ENCODE results near the gene GBP4. TPM values are rescaled to one million over a fixed set of nuclear protein-coding genes. Genes with fewer than 3 reads are reported as not detected.

Gene GBP4
- total RNA-seq, 1 donor from 2014 or later: 5.3 TPM

DNA sequence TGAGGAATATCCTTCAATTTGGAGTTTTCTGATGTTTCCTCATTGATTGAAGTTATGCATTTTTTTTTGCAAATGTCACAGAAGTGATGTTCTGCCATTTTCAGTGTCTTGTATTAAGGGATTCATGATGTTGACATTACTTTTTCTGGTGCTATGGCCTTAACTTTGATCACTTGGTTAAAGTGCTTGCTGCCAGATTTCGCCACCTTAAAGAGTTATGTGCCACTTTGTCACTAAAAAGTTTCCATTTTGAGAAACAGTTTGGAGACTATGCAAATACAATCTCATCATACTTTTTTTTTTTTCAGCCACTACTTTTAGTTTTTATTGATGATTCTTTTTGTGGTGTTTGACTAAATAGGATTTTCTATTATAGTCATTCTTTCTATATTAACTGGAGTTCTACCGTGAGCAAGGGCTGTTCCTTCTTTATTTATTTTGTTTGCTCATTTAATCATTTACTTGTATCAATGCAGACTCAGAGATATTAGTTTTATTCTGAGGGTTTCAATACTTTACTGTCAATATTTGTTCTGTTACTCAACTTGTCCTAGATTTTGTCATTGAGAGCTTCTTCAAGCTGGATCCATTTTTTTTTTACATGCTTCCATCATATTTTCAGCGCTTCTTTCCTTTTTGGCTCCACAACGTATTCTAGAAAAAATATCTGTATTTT is 26.1 kb downstream of the GBP4 start:
- DNase-seq (ENCODE audit: low spot score): no peak
- ATAC-seq: peak; percentile 44

DNA sequence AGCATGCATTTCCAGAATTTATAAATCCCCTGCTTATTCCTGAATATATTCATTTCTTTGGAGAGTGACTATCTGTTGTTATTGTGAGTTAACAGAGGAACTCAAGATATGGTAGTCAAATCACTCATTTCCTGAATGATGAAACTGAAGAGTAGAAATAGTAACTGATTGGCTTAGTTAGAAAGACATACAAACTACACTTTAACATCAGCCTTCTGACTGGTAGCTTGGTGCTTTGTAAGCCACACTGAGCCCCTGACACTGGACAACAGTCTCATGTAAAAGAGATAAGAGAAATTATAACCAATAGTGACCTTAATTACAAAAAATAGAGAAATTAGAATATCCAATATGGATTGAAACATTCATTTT is 27.7 kb downstream of the GBP4 start:
- no peak for ATAC-seq

DNA sequence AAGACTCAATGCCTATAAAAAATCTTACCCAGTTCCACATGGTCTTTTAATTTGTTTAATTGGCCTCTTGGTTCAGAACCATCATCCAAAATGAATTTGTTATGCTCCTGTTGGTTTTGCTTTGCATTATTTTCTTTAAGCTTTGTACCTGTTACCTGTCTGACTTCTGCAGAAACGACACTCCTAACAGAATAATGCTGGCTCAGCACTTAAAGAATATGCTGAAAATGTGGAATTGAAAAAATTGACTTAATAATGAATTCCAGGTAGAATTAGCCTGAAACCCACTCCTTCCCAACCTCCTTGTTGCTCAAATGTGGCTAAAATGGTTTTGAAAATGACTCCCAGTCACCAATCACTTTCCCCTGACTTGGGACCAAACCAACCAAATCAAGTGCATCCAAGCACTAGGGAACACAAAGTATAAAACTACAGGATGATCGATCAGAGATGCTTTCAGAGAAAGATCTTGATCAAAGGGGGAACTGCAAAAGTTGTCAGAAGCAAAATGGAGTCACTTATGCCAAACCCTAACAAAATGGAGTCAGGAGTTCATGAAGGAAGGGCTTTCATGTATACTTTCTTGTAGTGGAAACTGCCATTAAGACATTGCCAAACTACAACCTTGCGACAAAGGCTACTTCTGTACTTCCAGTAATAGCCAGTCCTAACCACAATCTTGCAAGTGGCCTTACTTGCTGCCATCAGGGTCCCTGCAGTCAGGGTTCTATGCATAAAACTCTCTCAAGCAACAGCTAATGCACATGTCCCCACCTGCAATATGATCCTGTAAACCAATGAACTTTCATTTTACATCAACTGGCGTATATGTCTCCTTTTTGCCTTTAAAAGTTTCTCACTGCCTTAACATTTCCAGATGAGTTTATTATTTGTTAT is 28.3 kb downstream of the GBP4 start:
- ATAC-seq (no peak), DNase-seq (ENCODE audit: low spot score) (no peak)

More for the DNA sequence above, 27.7 kb downstream of the GBP4 start:
- no peak for DNase-seq (ENCODE audit: low spot score)

DNA sequence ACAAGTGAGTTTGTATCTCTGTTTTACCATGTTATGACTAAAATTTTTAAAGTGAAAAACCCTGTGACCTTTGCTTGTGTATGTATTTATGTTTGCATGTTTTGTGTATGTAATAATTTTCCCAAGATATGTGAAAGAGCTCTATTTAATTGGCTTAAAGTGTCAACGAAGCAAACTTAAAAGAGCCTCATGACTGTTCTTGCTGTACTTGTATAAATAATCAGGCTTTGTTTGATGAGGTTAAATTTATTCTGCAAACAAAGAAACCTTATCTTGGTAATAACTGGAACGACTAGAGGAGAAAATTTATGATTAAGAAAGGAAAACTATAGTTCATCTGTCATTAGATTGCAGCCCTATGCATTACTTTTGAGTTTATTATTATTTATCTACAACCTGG is 29.6 kb downstream of the GBP4 start:
- no peak for ATAC-seq
- no peak for DNase-seq (ENCODE audit: low spot score)

DNA sequence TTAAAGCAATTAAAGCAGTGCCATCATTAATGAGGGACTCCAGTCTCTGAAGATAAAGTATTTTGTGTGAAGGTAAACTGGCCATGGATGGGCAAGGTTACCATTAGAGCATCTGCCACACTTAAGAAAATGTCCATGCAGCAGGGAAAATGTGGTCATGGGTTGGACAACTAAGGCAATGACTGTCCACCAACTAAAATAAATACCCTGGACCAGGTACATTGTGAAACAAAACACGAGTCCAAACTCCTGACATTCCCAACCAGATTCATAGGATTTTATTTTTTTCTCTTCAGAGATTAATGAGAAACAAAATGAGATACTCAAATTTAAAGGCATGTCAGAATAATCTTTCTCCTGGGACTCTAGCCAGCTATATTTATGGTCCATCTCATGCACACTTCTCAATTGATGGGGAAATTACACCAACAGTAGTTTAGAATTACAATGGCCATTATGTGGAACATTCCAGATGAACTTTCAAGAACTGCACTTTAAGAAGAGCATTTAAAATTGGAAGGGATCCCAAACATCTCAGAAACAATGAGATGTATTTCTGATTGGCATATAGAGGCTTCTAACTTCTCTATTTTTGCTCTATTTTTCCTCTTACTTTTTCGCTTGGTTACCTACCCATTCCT is 31.0 kb downstream of the GBP4 start:
- ATAC-seq: peak; percentile 56

DNA sequence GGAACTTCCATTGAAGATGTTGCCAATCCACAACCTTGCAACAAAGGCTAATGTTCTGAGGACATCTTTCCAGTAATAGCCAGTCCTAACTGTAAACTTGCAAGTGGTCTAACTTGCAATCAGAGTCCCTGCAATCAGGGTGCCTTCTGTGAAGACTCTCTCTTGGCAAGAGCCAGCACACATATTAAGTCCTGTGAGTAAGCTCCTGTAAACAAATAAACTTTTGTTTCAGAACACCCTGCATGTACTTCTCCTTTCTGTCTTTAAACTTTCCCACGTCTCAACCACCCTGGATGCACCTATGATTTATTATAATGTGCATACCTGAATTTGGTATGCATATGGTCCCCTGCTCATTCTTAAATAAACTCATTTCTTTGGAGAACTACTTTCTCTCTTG is 32.0 kb downstream of the GBP4 start:
- ATAC-seq (no peak), DNase-seq (ENCODE audit: low spot score) (no peak)

More for the DNA sequence above, 31.0 kb downstream of the GBP4 start:
- DNase-seq (ENCODE audit: low spot score): no peak

DNA sequence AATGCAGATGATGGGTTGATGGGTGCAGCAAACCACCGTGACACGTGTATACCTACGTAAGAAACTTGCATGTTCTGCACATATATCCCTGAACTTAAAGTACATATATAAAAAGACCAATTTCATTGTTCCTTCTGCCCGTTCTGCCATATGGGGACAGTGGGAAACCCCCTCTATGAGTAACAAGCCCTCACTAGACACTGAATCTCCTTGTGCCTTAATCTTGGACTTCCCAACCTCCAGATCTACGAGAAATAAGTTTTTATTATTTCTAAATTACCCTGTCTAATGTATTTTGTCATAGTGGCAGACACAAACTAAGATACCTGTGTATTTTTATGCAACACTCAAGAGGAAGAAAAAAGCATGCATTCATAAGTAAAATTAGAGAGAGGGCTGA is 32.9 kb downstream of the GBP4 start:
- ATAC-seq: no peak

DNA sequence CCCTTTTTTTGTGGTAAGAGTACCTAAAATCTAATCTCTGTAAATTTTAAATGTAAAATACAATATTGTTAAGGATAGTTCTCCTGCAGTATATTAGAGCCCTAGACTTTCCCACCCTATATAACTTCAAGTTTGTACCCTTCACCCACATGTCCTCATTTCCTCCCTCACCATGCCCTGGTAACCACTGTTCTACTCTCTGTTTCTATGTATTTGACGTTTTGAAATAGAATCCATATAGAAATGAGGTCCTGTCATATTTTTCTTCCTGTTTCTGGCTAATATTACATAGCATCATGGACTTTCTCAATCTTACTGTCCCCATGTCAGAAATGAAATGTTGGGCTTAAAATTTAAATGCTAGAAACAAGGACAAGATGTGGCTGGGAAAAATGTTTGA is 47.7 kb downstream of the GBP4 start:
- ATAC-seq (no peak), DNase-seq (ENCODE audit: low spot score) (no peak)

More for the DNA sequence above, 32.9 kb downstream of the GBP4 start:
- DNase-seq (ENCODE audit: low spot score): no peak

DNA sequence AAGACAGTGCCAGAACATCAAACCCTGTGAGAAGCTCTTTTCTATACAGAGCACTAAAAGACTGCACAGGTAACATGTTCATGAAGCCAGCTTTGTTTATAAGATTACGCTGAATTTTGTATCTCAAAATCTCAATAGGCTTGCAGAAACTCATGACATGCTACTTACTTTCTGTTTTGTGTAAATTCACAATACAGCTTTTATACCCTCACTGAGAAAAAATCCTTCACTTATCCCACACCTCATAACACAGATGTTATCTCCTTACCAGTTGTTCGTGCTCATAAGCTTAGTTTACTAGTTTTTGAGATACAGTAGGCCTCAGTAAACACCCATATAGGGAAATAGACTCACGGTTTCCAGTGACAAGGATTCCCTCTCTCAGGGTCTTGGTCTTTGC is 48.8 kb downstream of the GBP4 start:
- DNase-seq (ENCODE audit: low spot score) (no peak), ATAC-seq (no peak)

DNA sequence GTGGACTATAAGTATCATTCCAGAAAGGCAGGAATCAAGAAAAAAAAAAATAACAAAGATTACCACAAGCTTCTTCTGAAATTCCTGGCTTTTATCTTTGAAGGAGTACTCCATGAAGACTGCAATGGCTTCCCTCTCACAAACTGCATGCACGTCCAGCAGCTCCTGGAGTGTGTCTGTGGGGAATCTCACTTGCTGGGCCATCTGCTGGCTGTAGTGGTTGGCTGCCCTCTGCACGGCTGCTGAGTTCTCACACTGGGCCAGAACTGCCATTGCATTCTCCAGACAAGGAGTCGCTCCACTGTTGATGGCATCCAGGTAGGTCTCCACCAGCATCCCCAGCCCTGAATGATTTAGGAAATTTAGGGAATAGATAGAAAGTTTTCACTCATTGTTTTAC is 49.5 kb downstream of the GBP4 start:
- DNase-seq (ENCODE audit: low spot score): no peak
- ATAC-seq: peak; percentile 70

DNA sequence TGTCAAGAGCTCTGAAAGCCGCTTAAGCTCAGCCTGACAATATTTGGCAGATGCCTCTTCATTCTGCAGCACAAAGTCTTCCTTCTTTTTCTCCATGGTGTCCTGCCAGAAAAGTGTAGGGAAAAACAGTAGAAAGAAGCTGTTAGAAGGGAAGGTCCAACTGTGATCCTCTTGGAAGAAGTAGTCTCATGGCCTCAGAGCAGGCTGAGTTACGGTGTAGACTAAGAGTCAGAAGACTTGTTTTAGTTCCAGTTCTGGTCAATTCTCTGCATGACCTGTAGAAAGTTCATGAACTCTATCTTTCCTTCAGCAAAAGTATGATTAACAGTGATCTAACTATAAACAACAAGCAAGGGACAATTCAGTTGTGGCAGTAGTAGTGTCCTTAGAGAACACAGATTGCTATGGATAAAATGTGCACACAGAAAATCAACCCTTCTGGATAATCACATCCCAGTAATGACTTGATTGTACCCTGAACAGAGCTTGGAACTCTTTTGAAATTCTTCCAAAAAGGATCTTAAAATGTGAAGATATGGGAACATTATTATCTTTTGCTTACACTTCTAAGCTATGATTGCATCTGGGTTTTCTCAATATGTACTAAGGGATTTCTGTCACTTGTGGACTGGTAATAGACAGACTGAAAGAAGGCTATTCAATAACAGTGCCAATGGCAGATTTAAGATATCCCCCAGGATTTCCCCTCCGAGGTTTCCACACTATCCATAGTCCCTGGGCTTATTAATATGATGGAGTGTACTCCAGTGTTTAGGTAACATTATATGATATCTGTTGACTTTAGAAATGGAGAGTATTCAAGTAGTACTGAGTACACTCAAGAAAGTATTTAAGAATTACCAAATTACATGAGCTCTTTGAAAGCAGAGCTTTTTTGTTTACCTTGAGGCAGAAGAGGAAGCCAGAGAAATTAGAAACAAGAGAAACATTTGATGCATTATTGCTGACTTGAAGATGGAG is 50.8 kb downstream of the GBP4 start:
- peak; percentile 47 for ATAC-seq
- no peak for DNase-seq (ENCODE audit: low spot score)

DNA sequence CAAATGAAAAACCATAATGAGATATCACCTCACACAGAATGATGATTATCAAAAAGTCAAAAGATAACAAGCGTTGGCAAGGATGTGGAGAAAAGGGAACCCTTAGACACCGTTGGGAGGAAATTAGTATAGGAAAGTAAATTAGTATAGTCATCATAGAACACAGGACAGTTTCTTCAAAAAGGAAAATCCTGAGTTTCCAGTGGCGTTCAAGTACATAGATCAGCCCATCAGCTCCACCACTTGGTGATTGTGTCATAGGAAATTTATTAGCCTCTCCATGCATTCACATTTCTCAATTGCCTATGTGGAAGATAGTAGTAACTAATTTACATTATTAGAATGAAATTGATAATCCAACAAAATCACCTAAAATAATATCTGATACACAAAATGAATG is 52.0 kb downstream of the GBP4 start:
- DNase-seq (ENCODE audit: low spot score) (no peak), ATAC-seq (no peak)

DNA sequence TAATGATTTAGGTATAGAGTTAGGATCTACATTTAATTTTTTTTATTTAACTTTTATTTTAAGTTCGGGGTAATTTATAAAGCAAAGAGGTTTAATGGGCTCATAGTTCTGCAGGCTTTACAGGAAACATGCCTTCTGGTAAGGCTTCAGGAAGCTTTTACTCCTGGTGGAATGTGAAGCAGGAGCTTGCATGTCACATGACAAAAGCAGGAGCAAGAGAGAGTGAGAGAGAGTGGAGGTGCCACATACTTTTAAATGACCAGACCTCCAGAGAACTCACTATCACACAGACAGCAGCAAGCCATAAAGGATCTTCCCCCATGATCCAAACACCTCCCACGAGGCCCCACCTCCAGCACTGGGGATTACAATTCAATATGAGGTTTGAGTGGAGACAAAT is 55.3 kb downstream of the GBP4 start:
- no peak for ATAC-seq

DNA sequence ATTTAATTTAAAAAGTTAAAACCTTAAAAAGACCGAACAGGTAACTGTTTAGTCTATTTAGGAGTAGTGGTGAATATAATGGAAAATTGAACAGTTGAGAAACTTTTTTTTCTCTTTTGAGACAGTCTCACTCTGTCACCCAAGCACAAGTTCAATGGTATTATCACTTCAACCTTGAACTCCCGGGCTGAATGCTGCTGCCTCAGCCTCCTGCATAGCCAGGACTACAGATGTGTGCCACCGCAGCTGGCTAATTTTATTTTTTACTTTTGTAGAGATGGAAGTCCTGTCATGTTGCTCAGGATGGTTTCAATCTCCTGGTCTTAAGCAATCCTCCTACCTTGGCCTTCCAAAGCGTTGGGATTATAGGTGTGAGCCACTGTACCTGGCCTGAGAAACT is 56.6 kb downstream of the GBP4 start:
- DNase-seq (ENCODE audit: low spot score) (no peak), ATAC-seq (peak; percentile 38)

More for the DNA sequence above, 55.3 kb downstream of the GBP4 start:
- no peak for DNase-seq (ENCODE audit: low spot score)

DNA sequence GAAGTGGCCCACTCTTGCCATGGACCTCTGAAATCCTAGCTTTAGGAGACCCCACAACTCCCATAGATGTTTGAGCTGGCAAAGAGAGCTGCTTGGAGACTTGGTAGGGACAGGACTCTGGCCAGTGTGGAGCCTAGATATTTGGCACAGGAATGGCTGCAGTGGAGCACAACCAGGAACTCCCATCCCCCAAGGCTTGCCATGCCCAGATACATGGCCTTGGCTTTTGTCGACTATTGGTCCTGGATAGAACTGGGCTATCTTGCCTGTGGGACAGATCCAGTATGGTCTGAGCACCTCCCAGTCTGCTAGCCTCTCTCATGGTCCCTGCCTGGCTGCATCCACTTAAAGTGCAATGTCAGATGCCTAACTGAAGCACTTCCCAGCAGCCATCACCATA is 65.0 kb downstream of the GBP4 start:
- ATAC-seq (peak; percentile 69), DNase-seq (ENCODE audit: low spot score) (no peak)

Other genes with a start within 250 kb of the GBP4 start
- gene KYAT3, start 206.3 kb downstream of the GBP4 start, total RNA-seq: 9.0 TPM
- gene RBMXL1, start 206.3 kb downstream of the GBP4 start, total RNA-seq: 7.6 TPM
- gene GBP3, start 176.1 kb downstream of the GBP4 start, total RNA-seq: 4.3 TPM
- 11.1 TPM for gene GBP1, start 133.7 kb downstream of the GBP4 start, total RNA-seq
- 7.8 TPM for gene GBP2, start 72.8 kb downstream of the GBP4 start, total RNA-seq
- gene GBP7, start 22.9 kb downstream of the GBP4 start, total RNA-seq: 22.9 TPM
- gene GBP5, start 73.9 kb upstream of the GBP4 start, total RNA-seq: 0.68 TPM
- gene GBP6, start 165.1 kb upstream of the GBP4 start, total RNA-seq: not detected